ENCODE data around the gene HSP90B1.

DNA sequence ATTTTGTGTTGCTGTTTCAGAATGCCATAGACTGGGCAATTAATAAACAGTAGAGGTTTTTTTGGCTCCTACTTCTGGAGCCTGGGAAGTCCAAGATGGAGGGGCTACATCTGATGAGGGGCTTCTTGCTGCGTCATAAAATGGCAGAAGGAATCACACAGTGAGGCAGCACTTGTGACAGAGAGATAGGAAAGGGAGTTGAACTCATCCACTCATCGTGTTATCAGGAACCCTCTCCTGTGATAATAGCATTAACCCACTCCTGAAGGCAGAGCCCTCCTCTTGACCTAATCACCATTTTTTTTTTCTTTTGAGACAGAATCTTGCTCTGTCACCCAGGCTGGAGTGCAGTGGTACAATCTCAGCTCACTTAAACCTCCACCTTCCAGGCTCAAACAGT lies 45.2 kb downstream of the HSP90B1 start:
- TF ChIP-seq POLR2AphosphoS5 (IDR thresholded peaks at IDR 0.05; ENCODE audit: low read depth, low read length): no peak
- TF ChIP-seq, protein P1, sequence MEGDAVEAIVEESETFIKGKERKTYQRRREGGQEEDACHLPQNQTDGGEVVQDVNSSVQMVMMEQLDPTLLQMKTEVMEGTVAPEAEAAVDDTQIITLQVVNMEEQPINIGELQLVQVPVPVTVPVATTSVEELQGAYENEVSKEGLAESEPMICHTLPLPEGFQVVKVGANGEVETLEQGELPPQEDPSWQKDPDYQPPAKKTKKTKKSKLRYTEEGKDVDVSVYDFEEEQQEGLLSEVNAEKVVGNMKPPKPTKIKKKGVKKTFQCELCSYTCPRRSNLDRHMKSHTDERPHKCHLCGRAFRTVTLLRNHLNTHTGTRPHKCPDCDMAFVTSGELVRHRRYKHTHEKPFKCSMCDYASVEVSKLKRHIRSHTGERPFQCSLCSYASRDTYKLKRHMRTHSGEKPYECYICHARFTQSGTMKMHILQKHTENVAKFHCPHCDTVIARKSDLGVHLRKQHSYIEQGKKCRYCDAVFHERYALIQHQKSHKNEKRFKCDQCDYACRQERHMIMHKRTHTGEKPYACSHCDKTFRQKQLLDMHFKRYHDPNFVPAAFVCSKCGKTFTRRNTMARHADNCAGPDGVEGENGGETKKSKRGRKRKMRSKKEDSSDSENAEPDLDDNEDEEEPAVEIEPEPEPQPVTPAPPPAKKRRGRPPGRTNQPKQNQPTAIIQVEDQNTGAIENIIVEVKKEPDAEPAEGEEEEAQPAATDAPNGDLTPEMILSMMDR (IDR thresholded peaks at IDR 0.05): no peak
- TF ChIP-seq, protein P2, sequence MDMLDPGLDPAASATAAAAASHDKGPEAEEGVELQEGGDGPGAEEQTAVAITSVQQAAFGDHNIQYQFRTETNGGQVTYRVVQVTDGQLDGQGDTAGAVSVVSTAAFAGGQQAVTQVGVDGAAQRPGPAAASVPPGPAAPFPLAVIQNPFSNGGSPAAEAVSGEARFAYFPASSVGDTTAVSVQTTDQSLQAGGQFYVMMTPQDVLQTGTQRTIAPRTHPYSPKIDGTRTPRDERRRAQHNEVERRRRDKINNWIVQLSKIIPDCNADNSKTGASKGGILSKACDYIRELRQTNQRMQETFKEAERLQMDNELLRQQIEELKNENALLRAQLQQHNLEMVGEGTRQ (IDR thresholded peaks at IDR 0.05; ENCODE audit: borderline replicate concordance, low read depth, low read length): no peak
- TF ChIP-seq SMC3 (IDR thresholded peaks at IDR 0.05; ENCODE audit: low read depth, low read length): no peak
- TF ChIP-seq JUND (IDR thresholded peaks at IDR 0.05): no peak
- TF ChIP-seq TAF1 (IDR thresholded peaks at IDR 0.05; ENCODE audit: borderline replicate concordance, low read depth, low read length): no peak
- no peak for TF ChIP-seq MEF2A (IDR thresholded peaks at IDR 0.05; ENCODE audit: borderline replicate concordance, low read depth)
- TF ChIP-seq, protein P3, sequence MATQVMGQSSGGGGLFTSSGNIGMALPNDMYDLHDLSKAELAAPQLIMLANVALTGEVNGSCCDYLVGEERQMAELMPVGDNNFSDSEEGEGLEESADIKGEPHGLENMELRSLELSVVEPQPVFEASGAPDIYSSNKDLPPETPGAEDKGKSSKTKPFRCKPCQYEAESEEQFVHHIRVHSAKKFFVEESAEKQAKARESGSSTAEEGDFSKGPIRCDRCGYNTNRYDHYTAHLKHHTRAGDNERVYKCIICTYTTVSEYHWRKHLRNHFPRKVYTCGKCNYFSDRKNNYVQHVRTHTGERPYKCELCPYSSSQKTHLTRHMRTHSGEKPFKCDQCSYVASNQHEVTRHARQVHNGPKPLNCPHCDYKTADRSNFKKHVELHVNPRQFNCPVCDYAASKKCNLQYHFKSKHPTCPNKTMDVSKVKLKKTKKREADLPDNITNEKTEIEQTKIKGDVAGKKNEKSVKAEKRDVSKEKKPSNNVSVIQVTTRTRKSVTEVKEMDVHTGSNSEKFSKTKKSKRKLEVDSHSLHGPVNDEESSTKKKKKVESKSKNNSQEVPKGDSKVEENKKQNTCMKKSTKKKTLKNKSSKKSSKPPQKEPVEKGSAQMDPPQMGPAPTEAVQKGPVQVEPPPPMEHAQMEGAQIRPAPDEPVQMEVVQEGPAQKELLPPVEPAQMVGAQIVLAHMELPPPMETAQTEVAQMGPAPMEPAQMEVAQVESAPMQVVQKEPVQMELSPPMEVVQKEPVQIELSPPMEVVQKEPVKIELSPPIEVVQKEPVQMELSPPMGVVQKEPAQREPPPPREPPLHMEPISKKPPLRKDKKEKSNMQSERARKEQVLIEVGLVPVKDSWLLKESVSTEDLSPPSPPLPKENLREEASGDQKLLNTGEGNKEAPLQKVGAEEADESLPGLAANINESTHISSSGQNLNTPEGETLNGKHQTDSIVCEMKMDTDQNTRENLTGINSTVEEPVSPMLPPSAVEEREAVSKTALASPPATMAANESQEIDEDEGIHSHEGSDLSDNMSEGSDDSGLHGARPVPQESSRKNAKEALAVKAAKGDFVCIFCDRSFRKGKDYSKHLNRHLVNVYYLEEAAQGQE (IDR thresholded peaks at IDR 0.05; ENCODE audit: low read depth, low read length): no peak
- TF ChIP-seq EP300 (IDR thresholded peaks at IDR 0.05; ENCODE audit: borderline replicate concordance in 1 of 2, low read depth in 1 of 2, low read length in 1 of 2): no peak
- TF ChIP-seq EZH2phosphoT487 (IDR thresholded peaks at IDR 0.05; ENCODE audit: borderline replicate concordance, low read depth): no peak
- no peak for TF ChIP-seq RCOR1 (IDR thresholded peaks at IDR 0.05; ENCODE audit: low read length)
- no peak for TF ChIP-seq USF1 (IDR thresholded peaks at IDR 0.05; ENCODE audit: borderline replicate concordance, low read depth)
